A549 (cell line): ENCODE results near the gene DISC1. TPM values are rescaled to one million over a fixed set of nuclear protein-coding genes. Genes with fewer than 3 reads are reported as not detected.

ENCODE experiments used
- ATAC-seq, 2 experiments: fragments of 200-7000 bp in 1 of 2; fragments of >200 bp in 1 of 2; cut with Nextera tagmentation in 1 of 2; cut with Tn5 transposase in 1 of 2; 3 replicates each; pipeline versions ENCODE4 v1.8.0 to v1.9.1; 2018 to 2020; ENCODE audit warnings: mild to moderate bottlenecking in 1 of 2, moderate library complexity in 1 of 2
- CTCF ChIA-PET: fragments of 300-600 bp; sonication (Branson Sonifier 250); formaldehyde crosslinking; extraction: SDS; loops from one replicate; lab custom pipeline; 2021; ENCODE audit warnings: antibody characterized with exemption, inconsistent platforms; lab: Yijun Ruan, JAX
- POLR2A ChIA-PET: fragments of 350-600 bp; formaldehyde crosslinking; extraction: SDS; loops from one replicate; lab custom pipeline; 2021; ENCODE audit warnings: antibody characterized with exemption, inconsistent platforms; lab: Yijun Ruan, JAX
- DNase-seq, 2 experiments: peaks; one replicate each; pipeline versions ENCODE4 v3.0.0 to v3.0.0-alpha.2; 2011 to 2016; ENCODE audit warnings: low read depth in 1 of 2, low spot score in 1 of 2
- FAIRE-seq: peaks from 2 replicates; lab custom pipeline; 2011; peaks lifted over from hg19 to GRCh38; lab: Jason Lieb, UNC
- H3K27ac ChIP-seq, 2 experiments: fragments of >200 bp; sonication (Bioruptor Twin); formaldehyde crosslinking; 3 replicates each; pipeline ENCODE4 v1.5.1; 2016 to 2017
- H3K4me1 ChIP-seq: fragments of >200 bp; sonication (Bioruptor Twin); formaldehyde crosslinking; 3 replicates; pipeline ENCODE4 v1.6.1; 2016
- H3K4me2 ChIP-seq: fragments of >200 bp; sonication (Bioruptor Twin); formaldehyde crosslinking; 3 replicates; pipeline ENCODE4 v1.6.1; 2016
- H3K4me3 ChIP-seq: fragments of >200 bp; sonication (Bioruptor Twin); formaldehyde crosslinking; 3 replicates; pipeline ENCODE4 v1.5.1; 2016
- H3K9me3 ChIP-seq: fragments of >200 bp; sonication (Bioruptor Twin); formaldehyde crosslinking; 3 replicates; pipeline ENCODE4 v1.6.1; 2016
- CBX8 ChIP-seq: fragments of 200-600 bp; sonication (generic); IDR thresholded peaks from 2 replicates; pipeline ENCODE4 v1.6.1; 2016
- CHD2 ChIP-seq: fragments of 150-350 bp; IDR thresholded peaks from 2 replicates; pipeline ENCODE4 v1.6.1; 2014; ENCODE audit warnings: low read length; ENCODE audit not compliant: partially characterized antibody
- EHMT2 ChIP-seq: fragments of 200-600 bp; sonication (generic); IDR thresholded peaks from 2 replicates; pipeline ENCODE4 v1.6.1; 2016; ENCODE audit warnings: antibody characterized with exemption, low read depth, mild to moderate bottlenecking, moderate library complexity
- ELK1 ChIP-seq: fragments of 150-350 bp; IDR thresholded peaks from 2 replicates; pipeline ENCODE4 v1.6.1; 2014; ENCODE audit warnings: low read depth, mild to moderate bottlenecking, low read length
- FOSB ChIP-seq: fragments of 250-450 bp; sonication (Bioruptor Pico); IDR thresholded peaks from 2 replicates; pipeline ENCODE4 v1.5.0; 2020; ENCODE audit warnings: mild to moderate bottlenecking, moderate library complexity
- FOXS1 ChIP-seq: fragments of 250-450 bp; sonication (Bioruptor Pico); IDR thresholded peaks from 2 replicates; pipeline ENCODE4 v1.5.0; 2020; ENCODE audit warnings: mild to moderate bottlenecking, moderate library complexity
- MAFK ChIP-seq: fragments of 450-650 bp; IDR thresholded peaks from 2 replicates; pipeline ENCODE4 v1.6.1; 2014; ENCODE audit not compliant: partially characterized antibody
- MAZ ChIP-seq: fragments of 150-350 bp; IDR thresholded peaks from 2 replicates; pipeline ENCODE4 v1.6.1; 2014; ENCODE audit warnings: antibody characterized with exemption, low read depth, low read length, borderline replicate concordance
- NFE2L2 ChIP-seq: fragments of 150-350 bp; conservative IDR thresholded peaks from 2 replicates; pipeline ENCODE4 v1.6.1; 2014; ENCODE audit warnings: low read length
- NPAS2 ChIP-seq: fragments of 250-450 bp; sonication (Bioruptor Pico); IDR thresholded peaks from 2 replicates; pipeline ENCODE4 v1.8.0; 2022; ENCODE audit warnings: mild to moderate bottlenecking, moderate library complexity, borderline replicate concordance
- NR3C1 ChIP-seq: fragments of >200 bp; sonication (Bioruptor Twin); formaldehyde crosslinking; IDR thresholded peaks from 3 replicates; pipeline ENCODE4 v1.6.1; 2017
- POLR2A ChIP-seq: IDR thresholded peaks from 2 replicates; pipeline ENCODE4 v1.6.1; 2012; ENCODE audit warnings: mild to moderate bottlenecking, low read length
- ZC3H11A ChIP-seq: fragments of 450-650 bp; IDR thresholded peaks from 2 replicates; pipeline ENCODE4 v1.6.1; 2014; ENCODE audit warnings: antibody characterized with exemption, mild to moderate bottlenecking
- ZSCAN20 ChIP-seq: fragments of 250-450 bp; sonication (Bioruptor Pico); IDR thresholded peaks from 2 replicates; pipeline ENCODE4 v1.8.0; 2022; ENCODE audit warnings: mild to moderate bottlenecking, moderate library complexity
- WGBS: methylation state at CpG from one replicate; pipeline ENCODE4 v1.1.6; 2017; ENCODE audit errors: missing lambda C conversion rate; 5-methylcytosine and 5-hydroxymethylcytosine counted together
- polyA plus RNA-seq, 4 experiments: library from polyadenylated mRNA; depleted of rRNA in 3 of 4; stranded (reverse); fragments of >200 nt; fragmentation: RNase III in 1 of 4; extraction: RNeasy Plus Mini Kit Qiagen cat#74134 plus additional on column Dnase treatment in 1 of 4; gene quantifications; 2 replicates in 3 of 4; 3 replicates in 1 of 4; pipeline ENCODE4 v1.2.3, GENCODE V29; 2011 to 2017
- TF ChIP-seq, protein P1 (sequence below): fragments of 250-450 bp; sonication (Bioruptor Pico); IDR thresholded peaks from 2 replicates; pipeline ENCODE4 v1.5.0; 2021; ENCODE audit warnings: mild to moderate bottlenecking, moderate library complexity, borderline replicate concordance

Gene DISC1
- polyA plus RNA-seq, 2 of the 4 experiments (the other 2 are of a cell fraction) = 0.39 to 0.74 TPM

GRCh38 chr1:231715816-231716722, 89.5 kb downstream of the DISC1 start:
- ATAC-seq (no peak), DNase-seq (no peak), FAIRE-seq (no peak)
- Histone ChIP-seq H3K9me3 (no peaks in the 10 kb centered on the region), H3K27ac (no peak overlapping the region), H3K4me2 (no peak overlapping the region), H3K4me1 (no peaks in the 10 kb centered on the region), H3K4me3 (no peak overlapping the region)
- ChIA-PET CTCF (no interaction called here), POLR2A (no interaction called here)
- WGBS = 40% methylated on average over 8 of the region's 8 CpGs
- no peak for TF ChIP-seq CBX8

GRCh38 chr1:231716879-231717278, 90.3 kb downstream of the DISC1 start:
- ATAC-seq = no peak
- 58% methylated on average over 3 of the region's 3 CpGs for WGBS

DNA sequence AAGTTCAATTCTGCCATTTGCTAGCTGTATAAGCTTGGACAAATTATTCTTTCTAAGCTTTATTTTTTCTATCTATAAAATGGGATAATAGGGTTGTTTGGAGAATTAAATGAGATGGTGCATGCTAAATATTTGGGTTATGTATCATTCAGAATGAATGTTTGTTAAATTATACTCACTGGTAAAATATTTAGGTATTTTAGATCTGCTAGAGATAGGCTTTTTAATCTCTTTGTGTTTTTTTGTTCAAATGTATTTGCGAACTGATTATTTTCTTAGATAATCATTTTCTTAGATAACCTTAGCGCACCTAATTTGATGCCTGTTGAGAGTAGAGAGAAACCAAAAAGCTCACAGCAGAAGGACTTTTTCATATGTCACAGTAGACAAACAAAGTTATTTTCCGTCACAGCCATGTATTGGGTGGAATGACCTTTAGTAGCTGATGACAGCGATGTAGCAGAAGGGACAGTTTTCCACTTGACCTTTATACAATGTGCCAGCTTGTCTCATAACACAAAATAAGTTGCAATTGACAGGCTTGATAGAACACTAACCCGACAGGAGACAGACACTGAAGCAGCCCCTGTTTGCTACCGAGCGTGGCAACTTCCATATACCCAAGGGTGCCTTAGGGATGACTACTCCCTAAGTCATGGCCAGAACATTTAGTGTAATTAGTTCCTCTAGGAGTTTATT, 93.0 kb downstream of the DISC1 start:
- ATAC-seq (no peak), DNase-seq (no peak), FAIRE-seq (no peak)
- Histone ChIP-seq H3K27ac (no peak overlapping the region), H3K9me3 (no peaks in the 10 kb centered on the region), H3K4me3 (no peak overlapping the region), H3K4me1 (no peaks in the 10 kb centered on the region), H3K4me2 (no peak overlapping the region)
- TF ChIP-seq MAZ (no peak), ZC3H11A (no peak), NR3C1 (no peak), MAFK (no peak), FOXS1 (CRISPR knock-in tag) (no peak), NFE2L2 (no peak), ELK1 (no peak), POLR2A (no peak)
- WGBS = 73% methylated on average over 7 of the region's 7 CpGs
- ChIA-PET CTCF (interaction anchor here (0.6 to 1.7 kb wide), 6 partner anchors 9 to 85 kb away, joined by 3 to 6 read pairs (median 4); no protein-coding TSS in a partner anchor), POLR2A (no interaction called here)

More at GRCh38 chr1:231716879-231717278, 90.3 kb downstream of the DISC1 start:
- no peak overlapping the region for H3K27ac ChIP-seq
- ChIA-PET CTCF (no interaction called here), POLR2A (no interaction called here)
- DNase-seq (no peak), FAIRE-seq (no peak)
- H3K4me1 ChIP-seq = no peaks in the 10 kb centered on the region
- H3K9me3 ChIP-seq = no peaks in the 10 kb centered on the region
- no peak overlapping the region for H3K4me3 ChIP-seq
- no peak for TF ChIP-seq FOSB (CRISPR knock-in tag)
- TF ChIP-seq EHMT2 = no peak
- peak; percentile 5 for TF ChIP-seq MAFK
- TF ChIP-seq NPAS2 (CRISPR knock-in tag) = no peak
- TF ChIP-seq, protein P1, sequence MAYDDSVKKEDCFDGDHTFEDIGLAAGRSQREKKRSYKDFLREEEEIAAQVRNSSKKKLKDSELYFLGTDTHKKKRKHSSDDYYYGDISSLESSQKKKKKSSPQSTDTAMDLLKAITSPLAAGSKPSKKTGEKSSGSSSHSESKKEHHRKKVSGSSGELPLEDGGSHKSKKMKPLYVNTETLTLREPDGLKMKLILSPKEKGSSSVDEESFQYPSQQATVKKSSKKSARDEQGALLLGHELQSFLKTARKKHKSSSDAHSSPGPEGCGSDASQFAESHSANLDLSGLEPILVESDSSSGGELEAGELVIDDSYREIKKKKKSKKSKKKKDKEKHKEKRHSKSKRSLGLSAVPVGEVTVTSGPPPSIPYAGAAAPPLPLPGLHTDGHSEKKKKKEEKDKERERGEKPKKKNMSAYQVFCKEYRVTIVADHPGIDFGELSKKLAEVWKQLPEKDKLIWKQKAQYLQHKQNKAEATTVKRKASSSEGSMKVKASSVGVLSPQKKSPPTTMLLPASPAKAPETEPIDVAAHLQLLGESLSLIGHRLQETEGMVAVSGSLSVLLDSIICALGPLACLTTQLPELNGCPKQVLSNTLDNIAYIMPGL (CRISPR knock-in tag) = no peak
- no peak for TF ChIP-seq CHD2
- no peak for TF ChIP-seq ZSCAN20 (CRISPR knock-in tag)
- no peak overlapping the region for H3K4me2 ChIP-seq
